H1 (cell line): ENCODE data around the gene H6PD. TPM values are rescaled to one million over a fixed set of nuclear protein-coding genes. Genes with fewer than 3 reads are reported as not detected.

Source experiments
- CTCF ChIA-PET: fragments of 300-600 bp; sonication (Branson Sonifier 250); formaldehyde crosslinking; loops from one replicate; lab custom pipeline; 2021; ENCODE audit not compliant: partially characterized antibody; lab: Charles Lee
- POLR2A ChIA-PET: fragments of 300-600 bp; sonication (Branson Sonifier 250); formaldehyde crosslinking; loops from one replicate; lab custom pipeline; 2021; ENCODE audit warnings: inconsistent platforms; ENCODE audit not compliant: partially characterized antibody; lab: Charles Lee
- DNase-seq, 2 experiments: peaks; one replicate each; pipeline versions ENCODE4 v3.0.0 to v3.0.0-alpha.2; 2010 to 2022; ENCODE audit warnings: low spot score in 2 of 2, low read depth in 1 of 2, mixed read lengths in 1 of 2
- FAIRE-seq: peaks from 2 replicates; lab custom pipeline; 2011; peaks lifted over from hg19 to GRCh38; lab: Jason Lieb, UNC
- H2AFZ ChIP-seq: 2 replicates; pipeline ENCODE4 v1.8.1; 2012; ENCODE audit warnings: low read length, inconsistent platforms
- H2AK5ac ChIP-seq: 2 replicates; pipeline ENCODE4 v1.6.1; 2013; ENCODE audit warnings: low read depth, low read length
- H2BK120ac ChIP-seq: replicated peaks from 2 replicates; pipeline ENCODE3; 2013; ENCODE audit warnings: low read depth, low read length, inconsistent platforms
- H2BK12ac ChIP-seq: 2 replicates; pipeline ENCODE4 v1.6.1; 2013; ENCODE audit warnings: low read depth, low read length
- H2BK15ac ChIP-seq: 2 replicates; pipeline ENCODE4 v1.6.1; 2013; ENCODE audit warnings: low read length
- H2BK20ac ChIP-seq: 2 replicates; pipeline ENCODE4 v1.6.1; 2013; ENCODE audit warnings: low read length
- H2BK5ac ChIP-seq: 2 replicates; pipeline ENCODE4 v1.6.1; 2013; ENCODE audit warnings: low read depth, low read length
- H3K14ac ChIP-seq: 2 replicates; pipeline ENCODE4 v1.6.1; 2013; ENCODE audit warnings: inconsistent platforms; ENCODE audit not compliant: insufficient read length
- H3K18ac ChIP-seq: 2 replicates; pipeline ENCODE4 v1.6.1; 2013; ENCODE audit warnings: low read length; ENCODE audit errors: extremely low read depth
- H3K23ac ChIP-seq: 2 replicates; pipeline ENCODE4 v1.6.1; 2013; ENCODE audit warnings: inconsistent platforms; ENCODE audit not compliant: insufficient read length
- H3K23me2 ChIP-seq: 2 replicates; pipeline ENCODE4 v1.6.1; 2013; ENCODE audit warnings: low read depth, low read length
- H3K27ac ChIP-seq: 2 replicates; pipeline ENCODE4 v1.6.1; 2011; ENCODE audit warnings: low read depth, low read length, inconsistent platforms
- H3K27me3 ChIP-seq, 4 experiments: replicated peaks in 1 of 4; 1 replicate in 1 of 4; 2 replicates in 3 of 4; pipeline versions ENCODE4 v1.6.1 to v1.8.1; 2011 to 2013; ENCODE audit warnings: low read length in 3 of 4, mild to moderate bottlenecking in 3 of 4, inconsistent platforms in 2 of 4, mixed read lengths in 2 of 4, moderate library complexity in 1 of 4; ENCODE audit not compliant: control insufficient read depth in 3 of 4, insufficient read depth in 3 of 4; ENCODE audit errors: extremely low read depth in 1 of 4
- H3K36me3 ChIP-seq, 4 experiments: 2 replicates each; pipeline versions ENCODE4 v1.6.1 to v1.8.1; 2011 to 2013; ENCODE audit warnings: mild to moderate bottlenecking in 4 of 4, low read length in 3 of 4, moderate library complexity in 2 of 4, control low read depth in 1 of 4, inconsistent platforms in 1 of 4; ENCODE audit not compliant: insufficient read depth in 4 of 4, control insufficient read depth in 2 of 4
- H3K4ac ChIP-seq: replicated peaks from 2 replicates; pipeline ENCODE3; 2013; ENCODE audit warnings: low read length, low read depth, mixed read lengths, inconsistent platforms; ENCODE audit not compliant: insufficient read length
- H3K4me1 ChIP-seq, 4 experiments: replicated peaks in 1 of 4; 1 replicate in 1 of 4; 2 replicates in 3 of 4; pipeline versions ENCODE4 v1.6.1 to v1.8.1; 2011 to 2013; ENCODE audit warnings: low read length in 3 of 4, inconsistent platforms in 2 of 4, mixed read lengths in 1 of 4; ENCODE audit not compliant: insufficient read depth in 4 of 4, control insufficient read depth in 3 of 4
- H3K4me2 ChIP-seq, 2 experiments: 2 replicates each; pipeline versions ENCODE4 v1.6.1 to v1.8.1; 2011 to 2013; ENCODE audit warnings: low read depth in 2 of 2, low read length in 2 of 2, control low read depth in 1 of 2, inconsistent platforms in 1 of 2, mild to moderate bottlenecking in 1 of 2; ENCODE audit not compliant: insufficient read depth in 1 of 2
- H3K4me3 ChIP-seq, 4 experiments: fragments of 200-600, 300-600 bp in 1 of 4; sonication (generic), shearing (Covaris generic), sonication (Bioruptor Twin) in 1 of 4; 2 replicates each; pipeline versions ENCODE4 v1.5.1 to v1.8.1; 2011 to 2016; ENCODE audit warnings: low read length in 4 of 4, low read depth in 3 of 4, control low read depth in 2 of 4, inconsistent platforms in 2 of 4, mild to moderate bottlenecking in 2 of 4, mixed read lengths in 1 of 4, moderate library complexity in 1 of 4; ENCODE audit not compliant: insufficient read depth in 2 of 4; ENCODE audit errors: extremely low read depth in 1 of 4
- H3K56ac ChIP-seq: replicated peaks from 2 replicates; pipeline ENCODE3; 2013; ENCODE audit warnings: low read depth, mild to moderate bottlenecking, mixed read lengths, low read length, inconsistent platforms; ENCODE audit not compliant: insufficient read length
- H3K79me1 ChIP-seq: 2 replicates; pipeline ENCODE4 v1.6.1; 2013; ENCODE audit warnings: low read depth, low read length, control low read depth
- H3K79me2 ChIP-seq, 2 experiments: 2 replicates each; pipeline versions ENCODE4 v1.6.1 to v1.8.1; 2012 to 2013; ENCODE audit warnings: low read length in 2 of 2, mild to moderate bottlenecking in 2 of 2, inconsistent platforms in 1 of 2; ENCODE audit not compliant: insufficient read depth in 2 of 2, control insufficient read depth in 1 of 2
- H3K9ac ChIP-seq, 4 experiments: replicated peaks in 1 of 4; 1 replicate in 1 of 4; 2 replicates in 3 of 4; pipeline versions ENCODE4 v1.6.1 to v1.8.1; 2011 to 2013; ENCODE audit warnings: low read depth in 3 of 4, low read length in 3 of 4, control low read depth in 2 of 4, mild to moderate bottlenecking in 2 of 4, moderate library complexity in 2 of 4, inconsistent platforms in 1 of 4; ENCODE audit errors: extremely low read depth in 1 of 4
- H3K9me3 ChIP-seq, 2 experiments: 2 replicates each; pipeline versions ENCODE4 v1.6.1 to v1.8.1; 2012 to 2013; ENCODE audit warnings: mild to moderate bottlenecking in 2 of 2, moderate library complexity in 2 of 2, control low read depth in 1 of 2, inconsistent platforms in 1 of 2, low read depth in 1 of 2, low read length in 1 of 2, mixed read lengths in 1 of 2; ENCODE audit not compliant: insufficient read depth in 2 of 2
- H4K20me1 ChIP-seq, 2 experiments: replicated peaks in 1 of 2; 2 replicates each; pipeline versions ENCODE3 to v1.8.1; 2011 to 2013; ENCODE audit warnings: inconsistent platforms in 2 of 2, low read length in 2 of 2, mild to moderate bottlenecking in 1 of 2; ENCODE audit not compliant: insufficient read depth in 2 of 2, control insufficient read depth in 1 of 2
- H4K5ac ChIP-seq: 2 replicates; pipeline ENCODE4 v1.6.1; 2013; ENCODE audit warnings: low read length, low read depth, mixed read lengths, inconsistent platforms; ENCODE audit not compliant: insufficient read length
- H4K8ac ChIP-seq: 2 replicates; pipeline ENCODE4 v1.8.0; 2013; ENCODE audit warnings: mild to moderate bottlenecking, moderate library complexity, low read length, inconsistent platforms; ENCODE audit not compliant: insufficient read depth; ENCODE audit errors: extremely low read depth
- H4K91ac ChIP-seq: replicated peaks from 2 replicates; pipeline ENCODE3; 2013; ENCODE audit warnings: low read length, mixed read lengths, inconsistent platforms; ENCODE audit not compliant: insufficient read length
- BACH1 ChIP-seq: IDR thresholded peaks from 2 replicates; pipeline ENCODE4 v1.6.1; 2012; ENCODE audit warnings: low read length, improper control_type of control experiment
- EGR1 ChIP-seq: IDR thresholded peaks from 2 replicates; pipeline ENCODE4 v1.6.1; 2011; ENCODE audit warnings: low read depth, low read length, borderline replicate concordance
- KDM1A ChIP-seq: fragments of 200-600, 300-600 bp; sonication (generic); IDR thresholded peaks from 2 replicates; pipeline ENCODE4 v1.7.1; 2016; ENCODE audit warnings: mild to moderate bottlenecking, low read length, borderline replicate concordance
- RFX5 ChIP-seq: IDR thresholded peaks from 2 replicates; pipeline ENCODE4 v1.6.1; 2011; ENCODE audit warnings: low read depth, low read length, improper control_type of control experiment, borderline replicate concordance
- RNF2 ChIP-seq: fragments of 200-900, 300-1000 bp; sonication (generic); IDR thresholded peaks from 2 replicates; pipeline ENCODE4 v1.7.1; 2016; ENCODE audit warnings: borderline replicate concordance, low read depth, mild to moderate bottlenecking, antibody characterized with exemption, low read length; ENCODE audit not compliant: poor library complexity, severe bottlenecking; ENCODE audit errors: missing control alignments
- SIN3A ChIP-seq, 2 experiments: IDR thresholded peaks in 1 of 2; conservative IDR thresholded peaks in 1 of 2; 2 replicates each; pipeline ENCODE4 v1.6.1; 2011 to 2012; ENCODE audit warnings: low read length in 2 of 2, improper control_type of control experiment in 1 of 2, low read depth in 1 of 2, mild to moderate bottlenecking in 1 of 2
- SIRT6 ChIP-seq: IDR thresholded peaks from one replicate; pipeline ENCODE4 v1.7.1; 2012; ENCODE audit warnings: low read length, inconsistent platforms
- SIX5 ChIP-seq: IDR thresholded peaks from 2 replicates; pipeline ENCODE4 v1.6.1; 2011; ENCODE audit warnings: mild to moderate bottlenecking, low read depth, low read length
- TAF1 ChIP-seq: IDR thresholded peaks from 2 replicates; pipeline ENCODE4 v1.6.1; 2011; ENCODE audit warnings: mild to moderate bottlenecking, low read depth, low read length
- TEAD4 ChIP-seq: IDR thresholded peaks from 2 replicates; pipeline ENCODE4 v1.6.1; 2012; ENCODE audit warnings: low read depth, low read length, inconsistent platforms, mixed read lengths
- YY1 ChIP-seq: IDR thresholded peaks from 2 replicates; pipeline ENCODE4 v1.6.1; 2011; ENCODE audit warnings: low read depth, mild to moderate bottlenecking, low read length
- WGBS, 2 experiments: shearing (Covaris generic) in 1 of 2; methylation state at CpG; one replicate each; pipeline versions ENCODE4 v1.1.6 to v1.1.7; 2013 to 2015; ENCODE audit warnings: low lambda C conversion rate in 2 of 2, mixed read lengths in 2 of 2, inconsistent platforms in 1 of 2, low coverage in 1 of 2, missing lambda C conversion rate in 1 of 2; ENCODE audit not compliant: insufficient replicate concordance in 2 of 2, insufficient coverage in 1 of 2, insufficient read length in 1 of 2; ENCODE audit errors: extremely low coverage in 1 of 2, missing lambda C conversion rate in 1 of 2; 5-methylcytosine and 5-hydroxymethylcytosine counted together
- polyA plus RNA-seq, 7 experiments: library from polyadenylated mRNA; depleted of rRNA in 3 of 7; stranded (reverse) in 5 of 7; unstranded in 2 of 7; fragments of >200 nt in 5 of 7; fragments of 200-250 nt in 2 of 7; gene quantifications; 1 replicate in 5 of 7; 2 replicates in 1 of 7; 4 replicates in 1 of 7; pipeline versions ENCODE4 v1.2.1 to v1.2.3, GENCODE V29; 2011 to 2013; ENCODE audit warnings: missing spikeins in 2 of 7, mixed read lengths in 2 of 7
- total RNA-seq: library from RNA; stranded (reverse); fragmentation: NEBNext Ultra II Directional; extraction: Animal tissue kit (Norgen Biotek cat#: 25700); gene quantifications from 2 replicates; pipeline ENCODE4 v1.2.1, GENCODE V29; 2021
- TF ChIP-seq, protein P1 (sequence below), 3 experiments: IDR thresholded peaks; 1 replicate in 2 of 3; 2 replicates in 1 of 3; pipeline versions ENCODE4 v1.5.1 to v1.6.1; 2011; ENCODE audit warnings: low read length in 3 of 3, mild to moderate bottlenecking in 3 of 3, inconsistent platforms in 2 of 3, low read depth in 1 of 3, moderate library complexity in 1 of 3; ENCODE audit not compliant: insufficient read depth in 1 of 3; ENCODE audit errors: control extremely low read depth in 1 of 3

Gene H6PD
- total and polyA plus RNA-seq, 2 of the 8 experiments (the other 6 are each of a cell fraction or from before 2014, with no cell fraction given), result 3.6 to 3.8 TPM

DNA sequence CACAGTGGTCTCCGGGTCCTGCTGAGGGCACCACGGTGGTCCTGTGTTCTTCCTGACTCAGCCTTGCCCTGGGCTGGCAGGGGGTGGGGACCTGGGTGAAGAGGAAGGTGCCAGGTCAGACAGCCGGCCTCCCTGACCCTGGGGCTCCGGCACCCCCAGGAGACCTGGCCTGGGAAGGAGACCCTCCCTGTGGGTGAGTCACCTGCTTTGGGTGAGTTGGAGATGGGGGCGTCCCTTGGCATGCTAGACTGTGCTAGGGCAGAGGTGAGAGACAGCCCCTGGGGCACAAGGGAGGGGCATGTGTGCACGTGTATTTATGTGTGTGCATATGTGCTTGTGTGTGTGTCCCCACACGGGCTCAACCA, 81.5 kb downstream of the H6PD start:
- Histone ChIP-seq H3K4me1 (peaks cover 8 to 31% (median 23%) of the 10 kb centered on the region in 4 experiments), H3K27ac (no peak overlapping the region; the same call in 1 of the 2 replicates), H3K79me2 (no peaks in the 10 kb centered on the region), H2BK20ac (no peak overlapping the region), H2BK5ac (no peak overlapping the region), H3K27me3 (peaks cover 0 to 2% (median 0%) of the 10 kb centered on the region in 4 experiments; a peak in 1 of 7 replicates), H2AFZ (no peak overlapping the region), H2BK12ac (no peak overlapping the region), H3K23me2 (no peaks in the 10 kb centered on the region), H2BK120ac (no peak overlapping the region), H4K20me1 (peaks cover 0 to 2% of the 10 kb centered on the region in 2 experiments), H3K4me2 (no peak overlapping the region), H3K9ac (no peak overlapping the region), H3K56ac (no peak overlapping the region), H2AK5ac (0 out of 2 replicates have a peak overlapping the region, but pooled peaks have one; percentile 39), H4K91ac (no peak overlapping the region), H3K4ac (no peak overlapping the region), H3K9me3 (no peaks in the 10 kb centered on the region), H4K8ac (no peak overlapping the region; the same call in 1 of the 2 replicates), H2BK15ac (0 out of 2 replicates have a peak overlapping the region, but pooled peaks have one; percentile 16), H3K79me1 (peaks cover 3% of the 10 kb centered on the region; the same call in 1 of the 2 replicates), H3K36me3 (no peaks in the 10 kb centered on the region), H3K4me3 (no peak overlapping the region), H4K5ac (no peak overlapping the region), H3K18ac (no peak overlapping the region), H3K14ac (no peak overlapping the region), H3K23ac (no peak overlapping the region)
- 98% methylated on average over 5 of the region's 7 CpGs; no CpG with 5 or more reads in 1 of the 2 experiments for WGBS, 2 experiments
- CTCF ChIA-PET, result no interaction called here
- DNase-seq, result no peak
- FAIRE-seq, result no peak
- POLR2A ChIA-PET, result no interaction called here
- TF ChIP-seq SIX5 (no peak), RNF2 (no peak), BACH1 (no peak), SIN3A (conservative IDR thresholded peaks at IDR 0.05 in 1 of 2, IDR thresholded peaks at IDR 0.05 in 1 of 2; ENCODE audit: low read depth in 1 of 2, low read length in 2 of 2) (no peak), KDM1A (no peak), TEAD4 (no peak), YY1 (no peak), SIRT6 (no peak), TAF1 (no peak), RFX5 (no peak), EGR1 (no peak)
- TF ChIP-seq, protein P1, sequence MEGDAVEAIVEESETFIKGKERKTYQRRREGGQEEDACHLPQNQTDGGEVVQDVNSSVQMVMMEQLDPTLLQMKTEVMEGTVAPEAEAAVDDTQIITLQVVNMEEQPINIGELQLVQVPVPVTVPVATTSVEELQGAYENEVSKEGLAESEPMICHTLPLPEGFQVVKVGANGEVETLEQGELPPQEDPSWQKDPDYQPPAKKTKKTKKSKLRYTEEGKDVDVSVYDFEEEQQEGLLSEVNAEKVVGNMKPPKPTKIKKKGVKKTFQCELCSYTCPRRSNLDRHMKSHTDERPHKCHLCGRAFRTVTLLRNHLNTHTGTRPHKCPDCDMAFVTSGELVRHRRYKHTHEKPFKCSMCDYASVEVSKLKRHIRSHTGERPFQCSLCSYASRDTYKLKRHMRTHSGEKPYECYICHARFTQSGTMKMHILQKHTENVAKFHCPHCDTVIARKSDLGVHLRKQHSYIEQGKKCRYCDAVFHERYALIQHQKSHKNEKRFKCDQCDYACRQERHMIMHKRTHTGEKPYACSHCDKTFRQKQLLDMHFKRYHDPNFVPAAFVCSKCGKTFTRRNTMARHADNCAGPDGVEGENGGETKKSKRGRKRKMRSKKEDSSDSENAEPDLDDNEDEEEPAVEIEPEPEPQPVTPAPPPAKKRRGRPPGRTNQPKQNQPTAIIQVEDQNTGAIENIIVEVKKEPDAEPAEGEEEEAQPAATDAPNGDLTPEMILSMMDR (IDR thresholded peaks at IDR 0.05; ENCODE audit: control extremely low read depth in 1 of 3, insufficient read depth in 1 of 3, low read depth in 1 of 3, low read length in 3 of 3), result no peak
